ENCODE results near the gene TMEM121. TPM values are rescaled to one million over a fixed set of nuclear protein-coding genes. Genes with fewer than 3 reads are reported as not detected.

Gene TMEM121
- total RNA-seq, 4 donors from 2014 or later: 3.9 to 6.7 (median 5.2) TPM

- 62 to 70% methylated on average over 6 to 7 of the region's 34 CpGs for WGBS, 2 donors (ENCODE audit: low coverage in 1 of 2)
- no peak overlapping the region for H3K4me3 ChIP-seq
- H3K36me3 ChIP-seq: no peaks in the 10 kb centered on the region
- H3K27me3 ChIP-seq: peaks cover 60% of the 10 kb centered on the region
- ATAC-seq: no peak
- no peak overlapping the region for H3K27ac ChIP-seq
- TF ChIP-seq CTCF (IDR thresholded peaks at IDR 0.05) (no peak), POLR2A (IDR thresholded peaks at IDR 0.05) (no peak), EP300 (IDR thresholded peaks at IDR 0.05) (no peak), POLR2AphosphoS5 (IDR thresholded peaks at IDR 0.05) (no peak)
- H3K4me1 ChIP-seq: peaks cover 0 to 6% (median 0%) of the 10 kb centered on the region in 3 donors
- no peaks in the 10 kb centered on the region for H3K9me3 ChIP-seq
These were observed 10.6 kb downstream of the TMEM121 start for GRCh38 chr14:105536691-105537579.

- H3K27me3 ChIP-seq: peaks cover 60% of the 10 kb centered on the region
- no peaks in the 10 kb centered on the region for H3K36me3 ChIP-seq
- H3K27ac ChIP-seq: no peak overlapping the region
- peak; percentile 61 for ATAC-seq
- H3K4me1 ChIP-seq: peaks cover 0 to 6% (median 0%) of the 10 kb centered on the region in 3 donors
- no peak overlapping the region for H3K4me3 ChIP-seq
- 37 to 100% methylated on average over 1 to 8 of the region's 30 CpGs for WGBS, 2 donors (ENCODE audit: low coverage in 1 of 2)
- peaks cover 0 to 7% (median 0%) of the 10 kb centered on the region in 3 donors for H3K9me3 ChIP-seq
- TF ChIP-seq CTCF (IDR thresholded peaks at IDR 0.05) (peak in 3 of 4 experiments; percentile 72 to 98 (median 81)), POLR2AphosphoS5 (IDR thresholded peaks at IDR 0.05) (no peak), EP300 (IDR thresholded peaks at IDR 0.05) (no peak)
These were observed 11.4 kb downstream of the TMEM121 start for GRCh38 chr14:105537580-105538474.

DNA sequence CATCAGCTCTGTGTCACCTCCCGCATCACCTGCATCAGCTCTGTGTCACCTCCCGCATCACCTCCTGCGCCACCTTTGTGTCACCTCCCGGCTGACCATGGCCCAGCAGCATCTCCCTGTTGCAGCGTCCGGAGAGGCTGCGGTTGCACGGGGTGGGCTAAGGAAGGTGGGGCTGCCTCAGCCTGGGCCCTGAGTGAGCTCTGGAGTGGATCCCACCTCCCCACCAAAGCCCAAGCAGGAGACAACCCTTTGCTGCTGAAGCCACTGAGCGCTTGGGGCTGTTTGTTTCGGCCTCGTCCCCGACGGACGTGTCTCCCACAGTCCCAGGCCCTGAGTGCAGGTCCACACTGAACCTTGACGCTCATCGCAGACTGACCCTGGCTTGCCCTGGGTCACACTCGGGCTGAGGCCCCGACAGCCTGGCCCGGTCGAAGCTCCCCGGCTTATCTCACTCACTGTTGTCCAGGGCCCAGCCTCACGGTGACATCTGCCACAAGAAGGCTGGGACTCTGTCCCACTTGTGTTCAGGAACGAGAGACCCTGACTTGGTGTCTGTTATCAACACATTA, 12.2 kb downstream of the TMEM121 start:
- 80 to 90% methylated on average over 1 to 4 of the region's 23 CpGs for WGBS, 2 donors (ENCODE audit: low coverage in 1 of 2)
- H3K9me3 ChIP-seq: peaks cover 0 to 14% (median 2%) of the 10 kb centered on the region in 3 donors
- peaks cover 0 to 6% (median 0%) of the 10 kb centered on the region in 3 donors for H3K4me1 ChIP-seq
- no peak for ATAC-seq
- no peak overlapping the region for H3K4me3 ChIP-seq
- H3K27ac ChIP-seq: no peak overlapping the region
- TF ChIP-seq POLR2A (IDR thresholded peaks at IDR 0.05) (no peak), CTCF (IDR thresholded peaks at IDR 0.05) (no peak), POLR2AphosphoS5 (IDR thresholded peaks at IDR 0.05) (no peak), EP300 (IDR thresholded peaks at IDR 0.05) (no peak)
- H3K27me3 ChIP-seq: peaks cover 60% of the 10 kb centered on the region
- H3K36me3 ChIP-seq: no peaks in the 10 kb centered on the region

GRCh38 chr14:105540811-105541210, 14.4 kb downstream of the TMEM121 start:
- TF ChIP-seq CTCF (IDR thresholded peaks at IDR 0.05): no peak
- TF ChIP-seq EP300 (IDR thresholded peaks at IDR 0.05): no peak
- TF ChIP-seq POLR2A (IDR thresholded peaks at IDR 0.05): no peak
- no peak for TF ChIP-seq POLR2AphosphoS5 (IDR thresholded peaks at IDR 0.05)
- Histone ChIP-seq H3K27ac (no peak overlapping the region), H3K4me1 (peaks cover 0 to 6% (median 0%) of the 10 kb centered on the region in 3 donors), H3K27me3 (peaks cover 48% of the 10 kb centered on the region), H3K4me3 (no peak overlapping the region), H3K36me3 (no peaks in the 10 kb centered on the region), H3K9me3 (peaks cover 0 to 21% (median 2%) of the 10 kb centered on the region in 3 donors)
- no peak for ATAC-seq
- 80 to 89% methylated on average over 5 to 6 of the region's 9 CpGs for WGBS, 2 donors (ENCODE audit: low coverage in 1 of 2)
